Right atrium auricular region (tissue), 2 donors: ENCODE results near the gene MRM3. TPM values are rescaled to one million over a fixed set of nuclear protein-coding genes. Genes with fewer than 3 reads are reported as not detected.

Experiments
- DNase-seq: peaks from one replicate; pipeline ENCODE4 v3.0.0-alpha.2; 2019; ENCODE audit warnings: low spot score
- H3K27ac ChIP-seq, 2 donors: fragments of 200-600 bp; sonication (generic); 1 replicate in 1 of 2; 2 replicates in 1 of 2; pipeline ENCODE4 v1.5.1; 2016 to 2019
- H3K27me3 ChIP-seq, 2 donors: fragments of 200-600 bp; sonication (generic); one replicate each; pipeline versions ENCODE4 v1.5.1 to v1.6.0; 2017 to 2019
- H3K36me3 ChIP-seq: fragments of 200-600 bp; sonication (generic); one replicate; pipeline ENCODE4 v1.5.1; 2016
- H3K4me1 ChIP-seq, 2 donors: fragments of 200-600 bp; sonication (generic); one replicate each; pipeline versions ENCODE4 v1.5.1 to v1.6.0; 2017 to 2019
- H3K4me3 ChIP-seq, 2 donors: fragments of 200-600 bp; sonication (generic); 1 replicate in 1 of 2; 2 replicates in 1 of 2; pipeline ENCODE4 v1.5.1; 2017 to 2019; ENCODE audit warnings: mild to moderate bottlenecking in 1 of 2, moderate library complexity in 1 of 2
- H3K9me3 ChIP-seq, 2 donors: fragments of 200-600 bp; sonication (generic); one replicate each; pipeline ENCODE4 v1.5.1; 2019
- CTCF ChIP-seq, 2 donors: fragments of 200-600 bp; sonication (generic); IDR thresholded peaks; one replicate each; pipeline ENCODE4 v1.5.1; 2019; ENCODE audit warnings: antibody characterized with exemption in 2 of 2
- total RNA-seq, 2 donors: library from RNA; depleted of rRNA; stranded (reverse); fragments of >200 nt; gene quantifications; one replicate each; pipeline ENCODE4 v1.1.0, GENCODE V29; 2016

The MRM3 gene
- total RNA-seq, 2 donors from 2014 or later: 15.4 to 21.8 TPM

- H3K36me3 ChIP-seq: no peaks in the 10 kb centered on the region
- H3K4me3 ChIP-seq: no peak overlapping the region
- no peaks in the 10 kb centered on the region for H3K27me3 ChIP-seq
- no peak for DNase-seq
- H3K4me1 ChIP-seq: no peaks in the 10 kb centered on the region
- H3K27ac ChIP-seq: no peak overlapping the region
- H3K9me3 ChIP-seq: no peaks in the 10 kb centered on the region
- TF ChIP-seq CTCF (IDR thresholded peaks at IDR 0.05): no peak
Observed at GRCh38 chr17:838486-838885, 56.3 kb downstream of the MRM3 start.

- Histone ChIP-seq H3K36me3 (no peaks in the 10 kb centered on the region), H3K27ac (no peak overlapping the region), H3K27me3 (no peaks in the 10 kb centered on the region), H3K9me3 (no peaks in the 10 kb centered on the region), H3K4me1 (peaks cover 0 to under 1% of the 10 kb centered on the region in 2 donors), H3K4me3 (no peak overlapping the region)
- TF ChIP-seq CTCF (IDR thresholded peaks at IDR 0.05): no peak
- DNase-seq: no peak
Observed at GRCh38 chr17:841313-841712, 59.2 kb downstream of the MRM3 start.

Other genes starting within 250 kb of the MRM3 start
- gene VPS53, start 67.5 kb upstream of the MRM3 start, total RNA-seq: 10 to 100 TPM; 11.3 to 17.9 TPM
- gene TLCD3A, start 49.8 kb upstream of the MRM3 start, total RNA-seq: 1 to 10 TPM; 1.5 to 4.8 TPM
- gene GEMIN4, start 30.1 kb upstream of the MRM3 start, total RNA-seq: 10 to 100 TPM in 1 of 2 donors, 1 to 10 TPM in 1; 8.2 to 19.7 TPM
- 10 to 100 TPM; 37.3 to 49.5 TPM for gene GLOD4, start 73 bp upstream of the MRM3 start, total RNA-seq
- 10 to 100 TPM; 15.6 to 17.5 TPM for gene NXN, start 197.4 kb downstream of the MRM3 start, total RNA-seq
- gene TIMM22, start 214.8 kb downstream of the MRM3 start, total RNA-seq: 10 to 100 TPM; 14.8 to 15.4 TPM